ENCODE measurements around the gene LGR6. TPM values are rescaled to one million over a fixed set of nuclear protein-coding genes. Genes with fewer than 3 reads are reported as not detected.

LGR6 gene
- total and polyA plus RNA-seq, 2 experiments from 2014 or later = 0.66 to 0.89 TPM

GRCh38 chr1:202184750-202185460 is 8.7 kb upstream of the LGR6 start:
- peaks cover 18% of the 10 kb centered on the region for H3K27me3 Mint-ChIP-seq (ENCODE audit: insufficient read depth, low read depth, poor library complexity)
- no peaks in the 10 kb centered on the region for H3K36me3 Mint-ChIP-seq (ENCODE audit: low read depth)
- H3K27ac Mint-ChIP-seq = no peak overlapping the region

More at GRCh38 chr1:202184750-202185460, 8.7 kb upstream of the LGR6 start:
- TF ChIP-seq JUNB (IDR thresholded peaks at IDR 0.05; ENCODE audit: unreplicated experiment) (no peak), STAT1 (IDR thresholded peaks at IDR 0.05; ENCODE audit: unreplicated experiment) (no peak), ZNF462 (CRISPR knock-in tag; IDR thresholded peaks at IDR 0.05) (no peak), EZH2phosphoT487 (IDR thresholded peaks at IDR 0.05; ENCODE audit: unreplicated experiment) (no peak), ZNF331 (CRISPR knock-in tag; IDR thresholded peaks at IDR 0.05; ENCODE audit: low read depth) (no peak), ETS1 (IDR thresholded peaks at IDR 0.05) (no peak), CREB1 (CRISPR knock-in tag; IDR thresholded peaks at IDR 0.05; ENCODE audit: low read depth) (peak; percentile 41; the same call in 1 of the 2 replicates), ZNF114 (CRISPR knock-in tag; IDR thresholded peaks at IDR 0.05) (no peak), REST (IDR thresholded peaks at IDR 0.05; ENCODE audit: unreplicated experiment) (no peak), POLR2AphosphoS5 (IDR thresholded peaks at IDR 0.05; ENCODE audit: low read depth) (peak; percentile 56), EZH2 (IDR thresholded peaks at IDR 0.05; ENCODE audit: low read depth, unreplicated experiment) (no peak), CTCF (conservative IDR thresholded peaks at IDR 0.05; ENCODE audit: low read depth in 2 of 2) (peak; percentile 72 to 98), NANOG (IDR thresholded peaks at IDR 0.05; ENCODE audit: borderline replicate concordance) (no peak)
- H4K20me1 ChIP-seq (replicated peaks; ENCODE audit: insufficient read depth) = no peaks in the 10 kb centered on the region
- no peaks in the 10 kb centered on the region for H3K27me3 ChIP-seq (ENCODE audit: insufficient read depth)
- H3K4me3 ChIP-seq = no peak overlapping the region; the same call in 1 of the 2 replicates
- H3K4me1 ChIP-seq (ENCODE audit: insufficient read depth) = no peaks in the 10 kb centered on the region
- ATAC-seq = peak; percentile 87
- H3K79me2 ChIP-seq (replicated peaks; ENCODE audit: insufficient read depth) = no peaks in the 10 kb centered on the region
- H3K36me3 ChIP-seq (ENCODE audit: insufficient read depth) = no peaks in the 10 kb centered on the region
- H3K9me2 ChIP-seq (ENCODE audit: insufficient read depth) = no peaks in the 10 kb centered on the region
- Mint-ChIP-seq H3K4me1 (peaks cover 9% of the 10 kb centered on the region), H3K9me3 (no peaks in the 10 kb centered on the region), H3K4me3 (no peak overlapping the region)
- DNase-seq (ENCODE audit: low spot score) = peak; percentile 99
- H3K27ac ChIP-seq (ENCODE audit: low read depth) = no peak overlapping the region
- peak overlapping the region; percentile 60; the same call in 1 of the 2 replicates for H3K4me2 ChIP-seq
- H3F3A ChIP-seq (replicated peaks; ENCODE audit: low read depth) = no peaks in the 10 kb centered on the region
- no peak overlapping the region for H2AFZ ChIP-seq

All from GM23338 (cell line).